ENCODE data around the gene COPS7A.
"Not testable (repeated sequence)": the region's sequence is repeated elsewhere in the genome, so short reads cannot be mapped to it uniquely, and the experiment has no call there.

COPS7A gene

DNA sequence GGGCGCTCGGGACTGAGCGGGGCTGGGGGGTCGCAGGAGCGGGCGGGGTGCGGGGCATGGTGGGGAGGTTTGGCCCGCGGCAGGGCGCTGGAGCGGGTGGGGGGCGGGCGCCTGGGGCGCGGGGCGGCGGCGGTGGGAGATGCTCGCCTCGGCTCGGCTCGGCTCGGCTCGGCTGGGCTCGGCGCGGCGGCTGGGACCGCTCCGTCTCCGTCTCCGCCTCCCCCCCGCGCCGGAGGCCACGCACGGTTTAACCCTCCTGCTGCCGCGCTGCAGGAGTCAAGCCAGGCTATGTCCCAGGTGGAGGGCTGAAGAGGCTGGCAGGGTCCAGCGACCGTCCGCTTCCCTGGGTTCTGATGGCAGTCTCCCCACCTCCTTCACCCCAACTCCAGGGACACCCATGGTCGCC, 23.2 kb upstream of the COPS7A start, which contains the start of gene PIANP:
Gene PIANP, minus strand, starts transcription at position 170 of the 406 bp plus-strand sequence. CDS start 2,754 bp downstream, outside the sequence.
- TF ChIP-seq, protein P1, sequence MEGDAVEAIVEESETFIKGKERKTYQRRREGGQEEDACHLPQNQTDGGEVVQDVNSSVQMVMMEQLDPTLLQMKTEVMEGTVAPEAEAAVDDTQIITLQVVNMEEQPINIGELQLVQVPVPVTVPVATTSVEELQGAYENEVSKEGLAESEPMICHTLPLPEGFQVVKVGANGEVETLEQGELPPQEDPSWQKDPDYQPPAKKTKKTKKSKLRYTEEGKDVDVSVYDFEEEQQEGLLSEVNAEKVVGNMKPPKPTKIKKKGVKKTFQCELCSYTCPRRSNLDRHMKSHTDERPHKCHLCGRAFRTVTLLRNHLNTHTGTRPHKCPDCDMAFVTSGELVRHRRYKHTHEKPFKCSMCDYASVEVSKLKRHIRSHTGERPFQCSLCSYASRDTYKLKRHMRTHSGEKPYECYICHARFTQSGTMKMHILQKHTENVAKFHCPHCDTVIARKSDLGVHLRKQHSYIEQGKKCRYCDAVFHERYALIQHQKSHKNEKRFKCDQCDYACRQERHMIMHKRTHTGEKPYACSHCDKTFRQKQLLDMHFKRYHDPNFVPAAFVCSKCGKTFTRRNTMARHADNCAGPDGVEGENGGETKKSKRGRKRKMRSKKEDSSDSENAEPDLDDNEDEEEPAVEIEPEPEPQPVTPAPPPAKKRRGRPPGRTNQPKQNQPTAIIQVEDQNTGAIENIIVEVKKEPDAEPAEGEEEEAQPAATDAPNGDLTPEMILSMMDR (IDR thresholded peaks at IDR 0.05; ENCODE audit: borderline replicate concordance, control extremely low read depth, extremely low read depth, insufficient read depth, missing control alignments), result no peak
- in situ Hi-C loops (cut with MboI; ENCODE audit: low sequenced_read_pairs, unreplicated experiment), result no loop called here
- no peak for DNase-seq (ENCODE audit: low spot score)

- in situ Hi-C loops (cut with MboI; ENCODE audit: low sequenced_read_pairs, unreplicated experiment), result no loop called here
- DNase-seq (ENCODE audit: low spot score), result no peak
- TF ChIP-seq, protein P1 (IDR thresholded peaks at IDR 0.05; ENCODE audit: borderline replicate concordance, control extremely low read depth, extremely low read depth, insufficient read depth, missing control alignments), result no peak
These were observed 22.6 kb upstream of the COPS7A start for GRCh38 chr12:6701078-6701768.

GRCh38 chr12:6703631-6704030, 20.2 kb upstream of the COPS7A start:
- TF ChIP-seq, protein P1 (IDR thresholded peaks at IDR 0.05; ENCODE audit: borderline replicate concordance, control extremely low read depth, extremely low read depth, insufficient read depth, missing control alignments), result no peak
- no peak for DNase-seq (ENCODE audit: low spot score)
- in situ Hi-C loops (cut with MboI; ENCODE audit: low sequenced_read_pairs, unreplicated experiment), result no loop called here

DNA sequence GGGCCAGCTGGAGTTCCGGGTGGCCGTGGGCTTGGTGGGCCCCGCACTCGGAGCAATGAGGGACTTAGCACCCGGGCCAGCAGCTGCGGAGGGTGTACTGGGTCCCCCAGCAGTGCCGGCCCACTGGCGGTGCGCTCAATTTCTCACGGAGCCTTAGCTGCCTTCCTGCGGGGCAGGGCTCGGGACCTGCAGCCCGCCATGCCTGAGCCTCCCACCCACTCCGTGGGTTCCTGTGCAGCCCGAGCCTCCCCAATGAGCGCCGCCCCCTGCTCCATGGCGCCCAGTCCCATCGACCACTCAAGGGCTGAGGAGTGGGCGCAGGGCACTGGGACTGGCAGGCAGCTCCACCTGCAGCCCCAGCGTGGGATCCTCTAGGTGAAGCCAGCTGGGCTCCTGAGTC, 15.5 kb upstream of the COPS7A start:
- DNase-seq (ENCODE audit: low spot score), result not testable (repeated sequence)

DNA sequence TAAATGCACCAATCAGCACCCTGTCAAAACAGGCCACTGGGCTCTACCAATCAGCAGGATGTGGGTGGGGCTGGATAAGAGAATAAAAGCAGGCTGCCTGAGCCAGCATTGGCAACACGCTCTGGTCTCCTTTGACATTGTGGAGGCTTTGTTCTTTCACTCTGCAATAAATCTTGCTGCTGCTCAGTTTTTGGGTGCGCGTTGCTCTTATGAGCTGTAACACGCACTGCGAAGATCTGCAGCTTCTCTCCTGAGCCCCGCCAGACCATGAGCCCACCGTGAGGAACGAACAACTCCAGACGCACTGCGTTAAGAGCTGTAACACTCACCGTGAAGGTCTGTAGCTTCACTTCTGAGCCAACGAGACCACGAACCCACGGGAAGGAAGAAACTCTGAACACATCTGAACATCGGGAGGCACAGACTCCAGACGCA, 14.9 kb upstream of the COPS7A start:
- DNase-seq (ENCODE audit: low spot score), result no peak
- TF ChIP-seq, protein P1 (IDR thresholded peaks at IDR 0.05; ENCODE audit: borderline replicate concordance, control extremely low read depth, extremely low read depth, insufficient read depth, missing control alignments), result no peak
- in situ Hi-C loops (cut with MboI; ENCODE audit: low sequenced_read_pairs, unreplicated experiment), result no loop called here

More for the DNA sequence above, 15.5 kb upstream of the COPS7A start:
- in situ Hi-C loops (cut with MboI; ENCODE audit: low sequenced_read_pairs, unreplicated experiment), result not testable (repeated sequence)

DNA sequence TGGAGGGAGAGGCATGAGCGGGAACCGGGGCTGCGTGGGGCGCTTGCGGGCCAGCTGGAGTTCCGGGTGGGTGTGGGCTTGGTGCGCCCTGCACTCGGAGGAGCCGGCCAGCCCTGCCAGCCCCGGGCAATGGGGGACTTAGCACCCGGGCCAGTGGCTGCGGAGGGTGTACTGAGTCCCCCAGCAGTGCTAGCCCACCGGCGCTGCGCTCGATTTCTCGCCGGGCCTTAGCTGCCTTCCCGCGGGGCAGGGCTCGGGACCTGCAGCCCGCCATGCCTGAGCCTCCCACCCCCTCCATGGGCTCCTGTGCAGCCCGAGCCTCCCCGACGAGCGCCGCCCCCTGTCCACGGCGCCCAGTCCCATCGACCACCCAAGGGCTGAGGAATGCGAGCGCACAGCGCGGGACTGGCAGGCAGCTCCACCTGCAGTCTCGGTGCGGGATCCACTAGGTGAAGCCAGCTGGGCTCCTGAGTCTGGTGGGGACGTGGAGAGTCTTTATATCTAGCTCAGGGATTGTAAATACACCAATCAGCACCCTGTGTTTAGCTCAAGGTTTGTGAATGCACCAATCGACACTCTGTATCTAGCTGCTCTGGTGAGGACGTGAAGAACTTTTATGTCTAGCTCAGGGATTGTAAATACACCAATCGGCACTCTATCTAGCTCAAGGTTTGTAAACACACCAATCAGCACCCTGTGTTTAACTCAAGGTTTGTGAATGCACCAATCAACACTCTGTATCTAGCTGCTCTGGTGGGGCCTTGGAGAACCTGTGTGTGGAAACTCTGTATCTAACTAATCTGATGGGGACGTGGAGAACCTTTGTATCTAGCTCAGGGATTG, 7.6 kb upstream of the COPS7A start:
- DNase-seq (ENCODE audit: low spot score); in situ Hi-C loops (cut with MboI; ENCODE audit: low sequenced_read_pairs, unreplicated experiment): not testable (repeated sequence)

DNA sequence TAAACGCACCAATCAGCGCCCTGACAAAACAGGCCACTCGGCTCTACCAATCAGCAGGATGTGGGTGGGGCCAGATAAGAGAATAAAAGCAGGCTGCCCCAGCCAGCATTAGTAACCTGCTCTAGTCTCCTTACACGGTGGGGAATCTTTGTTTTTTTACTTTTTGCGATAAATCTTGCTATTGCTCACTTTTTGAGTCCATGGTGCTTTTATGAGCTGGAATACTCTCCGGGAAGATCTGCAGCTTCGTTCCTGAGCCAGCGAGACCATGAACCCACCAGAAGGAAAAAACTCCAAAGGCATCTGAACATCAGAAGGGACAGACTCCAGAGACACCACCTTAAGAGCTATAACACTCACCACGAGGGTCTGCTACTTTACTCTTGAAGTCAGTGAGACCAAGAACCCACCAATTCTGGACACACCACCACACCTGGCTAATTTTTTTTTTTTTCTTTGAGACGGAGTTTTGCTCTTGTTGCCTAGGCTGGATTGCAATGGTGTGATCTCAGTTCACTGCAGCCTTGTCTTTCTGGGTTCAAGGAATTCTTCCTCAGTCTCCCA, 6.9 kb upstream of the COPS7A start:
- TF ChIP-seq, protein P1 (IDR thresholded peaks at IDR 0.05; ENCODE audit: borderline replicate concordance, control extremely low read depth, extremely low read depth, insufficient read depth, missing control alignments), result no peak
- in situ Hi-C loops (cut with MboI; ENCODE audit: low sequenced_read_pairs, unreplicated experiment), result no loop called here
- no peak for DNase-seq (ENCODE audit: low spot score)
